Thymus (tissue), 11 donors: ENCODE data around the gene CCL19. TPM values are rescaled to one million over a fixed set of nuclear protein-coding genes. Genes with fewer than 3 reads are reported as not detected.

ENCODE experiments used
- DNase-seq, 9 donors: peaks; one replicate each; pipeline ENCODE4 v3.0.0-alpha.2; 2013; ENCODE audit warnings: low spot score in 9 of 9, low read depth in 6 of 9, missing footprints in 1 of 9
- H3K27ac ChIP-seq, 2 donors: one replicate each; pipeline ENCODE4 v1.5.1; 2013; ENCODE audit warnings: control low read depth in 1 of 2, low read depth in 1 of 2, low read length in 1 of 2, mild to moderate bottlenecking in 1 of 2, moderate library complexity in 1 of 2
- H3K27me3 ChIP-seq, 2 donors: one replicate each; pipeline ENCODE4 v1.5.1; 2013; ENCODE audit warnings: low read length in 1 of 2; ENCODE audit not compliant: control insufficient read depth in 2 of 2, insufficient read depth in 1 of 2
- H3K36me3 ChIP-seq, 2 donors: one replicate each; pipeline ENCODE4 v1.5.1; 2013; ENCODE audit warnings: low read length in 1 of 2, mild to moderate bottlenecking in 1 of 2, moderate library complexity in 1 of 2; ENCODE audit not compliant: control insufficient read depth in 2 of 2, insufficient read depth in 2 of 2
- H3K4me1 ChIP-seq, 2 donors: one replicate each; pipeline ENCODE4 v1.5.1; 2013; ENCODE audit warnings: low read length in 2 of 2; ENCODE audit not compliant: control insufficient read depth in 2 of 2, insufficient read depth in 2 of 2
- H3K4me3 ChIP-seq, 2 donors: one replicate each; pipeline ENCODE4 v1.5.1; 2013; ENCODE audit warnings: low read length in 2 of 2, control low read depth in 1 of 2, mild to moderate bottlenecking in 1 of 2
- H3K9me3 ChIP-seq, 2 donors: one replicate each; pipeline ENCODE4 v1.5.1; 2013; ENCODE audit warnings: low read length in 1 of 2, mild to moderate bottlenecking in 1 of 2; ENCODE audit not compliant: control insufficient read depth in 2 of 2, insufficient read depth in 1 of 2
- WGBS: extraction: QIAGEN DNeasy Blood & Tissue Kit; methylation state at CpG from one replicate; pipeline ENCODE4 v1.1.7; 2013; 5-methylcytosine and 5-hydroxymethylcytosine counted together
- polyA plus RNA-seq: library from polyadenylated mRNA; stranded (reverse); fragments of 200-250 nt; gene quantifications from one replicate; pipeline ENCODE4 v1.2.3, GENCODE V29; 2013
- total RNA-seq: library from RNA; stranded (reverse); fragments of 120-200 nt; gene quantifications from one replicate; pipeline ENCODE4 v1.2.4, GENCODE V29; 2013
- donor health status: healthy.

Gene CCL19
- total and polyA plus RNA-seq, 2 donors: 588 to 905 TPM

DNA sequence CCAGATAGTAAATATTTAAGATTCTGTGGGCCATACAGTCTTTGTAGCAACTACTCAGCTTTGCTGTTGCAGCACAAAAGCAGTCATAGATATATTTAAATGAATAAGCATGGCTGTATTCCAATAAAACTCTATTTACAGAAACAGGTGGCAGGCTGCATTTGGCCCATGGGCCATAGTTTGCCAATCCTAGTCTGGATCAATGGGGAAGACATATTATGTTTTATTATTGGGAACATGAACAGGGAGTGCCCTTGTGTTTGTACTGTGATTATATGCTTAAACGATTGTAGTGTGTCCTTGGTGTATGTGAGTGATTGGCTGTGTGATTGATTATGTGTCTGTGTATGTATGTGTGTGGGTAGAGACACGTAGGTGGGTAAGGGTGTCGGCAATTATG, 16.6 kb downstream of the CCL19 start:
- DNase-seq: no peak
- Histone ChIP-seq H3K4me3 (no peak overlapping the region), H3K27ac (no peak overlapping the region), H3K27me3 (no peaks in the 10 kb centered on the region), H3K9me3 (no peaks in the 10 kb centered on the region), H3K36me3 (no peaks in the 10 kb centered on the region), H3K4me1 (no peaks in the 10 kb centered on the region)
- WGBS: 92% methylated on average over 3 of the region's 3 CpGs

DNA sequence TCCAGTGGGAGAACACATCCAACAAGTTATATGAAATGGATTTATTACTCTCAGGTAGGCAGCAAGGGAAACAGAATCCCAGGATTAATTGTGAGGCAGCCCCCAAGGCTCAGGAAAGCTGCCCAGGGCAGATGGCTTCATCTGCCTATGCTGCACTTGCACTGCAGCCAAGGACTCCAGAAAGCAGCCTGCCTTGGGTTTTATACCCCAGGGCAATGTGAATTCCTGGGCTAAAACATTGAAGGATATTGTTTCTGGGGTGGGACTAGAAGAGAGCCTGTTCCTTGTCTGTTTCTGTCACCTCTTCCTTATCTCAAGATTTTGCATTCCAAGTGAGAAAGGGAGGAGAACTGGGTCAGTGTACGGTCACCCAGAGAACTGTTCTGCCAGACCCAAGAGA, 19.8 kb downstream of the CCL19 start:
- Histone ChIP-seq H3K27me3 (no peaks in the 10 kb centered on the region), H3K4me1 (no peaks in the 10 kb centered on the region), H3K27ac (no peak overlapping the region), H3K4me3 (no peak overlapping the region), H3K9me3 (no peaks in the 10 kb centered on the region), H3K36me3 (no peaks in the 10 kb centered on the region)
- no peak for DNase-seq
- 98% methylated on average over 1 of the region's 1 CpG for WGBS

DNA sequence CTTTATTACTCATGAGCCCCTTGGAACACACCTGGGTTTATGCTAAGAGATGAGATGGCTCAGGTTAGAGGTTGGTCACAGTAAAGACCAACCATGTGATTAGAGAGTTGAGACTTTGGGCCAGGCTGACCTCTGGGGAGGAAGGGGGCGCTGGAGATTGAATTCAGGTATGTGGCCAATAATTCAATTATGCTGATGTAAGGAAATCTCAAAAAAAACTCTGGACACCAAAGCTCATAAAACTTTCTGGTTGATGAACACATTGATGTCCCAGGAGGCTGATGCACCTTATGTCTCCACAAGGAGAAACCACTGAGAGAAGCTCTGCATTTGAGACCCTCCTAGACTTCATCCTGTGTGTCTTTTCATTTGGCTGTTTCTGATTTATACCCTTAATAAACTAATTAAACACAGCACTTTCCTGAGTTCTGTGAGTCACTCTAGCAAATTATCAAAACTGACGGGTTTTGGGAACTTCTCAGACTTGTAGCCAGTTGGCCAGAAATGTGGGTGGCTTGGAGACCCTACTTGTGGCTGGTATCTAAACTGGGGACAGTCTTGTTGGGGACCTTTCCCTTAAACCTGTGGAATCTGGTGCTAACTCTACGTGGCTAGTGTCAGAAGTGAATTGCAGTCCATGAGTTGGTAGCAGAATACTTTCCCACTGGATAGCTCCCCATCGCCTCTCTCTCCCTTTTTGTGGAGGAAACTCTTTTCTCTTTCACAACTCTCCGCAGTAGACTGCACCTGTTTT, 21.1 kb downstream of the CCL19 start:
- WGBS: 97% methylated on average over 5 of the region's 5 CpGs
- peaks cover 4 to 11% of the 10 kb centered on the region in 2 donors for H3K4me1 ChIP-seq
- H3K36me3 ChIP-seq: no peaks in the 10 kb centered on the region
- H3K27me3 ChIP-seq: no peaks in the 10 kb centered on the region
- H3K27ac ChIP-seq: no peak overlapping the region
- H3K4me3 ChIP-seq: no peak overlapping the region
- peaks cover 0 to 6% of the 10 kb centered on the region in 2 donors for H3K9me3 ChIP-seq
- DNase-seq: no peak

DNA sequence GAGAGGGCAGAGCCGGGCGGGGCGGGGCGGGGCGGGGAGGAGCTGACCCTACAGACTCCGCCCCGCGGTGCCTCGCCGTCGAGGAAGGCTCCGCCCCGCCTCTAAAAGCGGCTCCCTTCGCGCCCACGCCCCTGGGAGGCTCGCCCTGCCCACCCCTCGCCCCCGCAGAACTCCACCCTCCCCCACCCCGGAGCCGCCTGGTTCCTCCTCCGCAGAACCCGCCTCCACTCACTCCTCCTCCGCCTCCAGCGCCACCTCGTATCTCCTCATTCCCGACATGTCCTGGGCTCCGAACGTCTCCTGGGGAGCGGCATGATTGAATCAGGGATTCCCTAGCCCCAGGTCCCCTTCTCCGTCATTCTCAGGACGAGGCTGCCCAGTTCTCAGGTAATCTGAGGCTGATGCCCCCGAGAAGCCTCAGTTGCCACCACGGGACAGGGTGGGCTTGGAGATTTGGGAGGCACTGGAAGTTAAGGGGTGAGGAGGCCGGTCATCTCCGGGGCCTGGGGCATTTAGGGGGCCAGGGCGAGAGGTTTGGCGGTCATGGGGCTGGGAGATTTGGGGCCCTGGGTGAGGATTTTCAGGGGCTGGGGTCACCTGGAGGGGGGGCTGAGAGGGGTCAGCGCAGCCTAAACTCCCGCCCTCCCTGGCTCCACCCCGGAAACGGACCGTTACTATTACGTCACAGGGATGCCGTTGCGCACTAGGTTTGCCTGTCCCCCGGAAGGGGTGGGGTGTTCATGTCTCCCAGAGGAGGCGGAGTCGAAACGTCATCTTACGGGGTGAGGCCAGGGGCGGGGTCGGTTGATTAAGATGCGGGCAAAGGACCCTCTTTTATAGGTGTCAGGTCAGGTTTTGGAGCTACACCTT, 25.5 kb downstream of the CCL19 start:
- WGBS: 6% methylated on average over 55 of the region's 55 CpGs
- peak; percentile 51 to 93 (median 86) for DNase-seq
- peaks cover 0 to 6% of the 10 kb centered on the region in 2 donors for H3K9me3 ChIP-seq

DNA sequence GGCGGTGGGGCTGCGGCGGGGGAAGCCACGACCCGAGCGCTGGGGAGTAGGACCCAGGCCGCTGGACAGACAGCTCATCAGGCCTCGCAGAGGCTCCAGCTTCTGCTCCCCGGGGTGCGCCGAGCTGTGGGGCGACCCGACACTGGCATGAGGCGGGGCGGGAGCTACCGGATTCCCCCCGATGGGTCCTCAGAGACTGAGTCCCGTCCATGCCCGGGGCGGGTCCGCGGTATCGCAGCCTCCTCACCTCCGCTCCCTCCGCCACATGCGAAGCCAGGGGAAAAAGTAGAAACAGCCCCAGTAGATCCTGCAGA, 26.1 kb downstream of the CCL19 start:
- Histone ChIP-seq H3K27ac (peak overlapping the region; percentile 59 to 68), H3K9me3 (peaks cover 0 to 6% of the 10 kb centered on the region in 2 donors), H3K36me3 (no peaks in the 10 kb centered on the region), H3K4me3 (peak overlapping the region; percentile 60 to 76), H3K4me1 (peaks cover 19 to 38% of the 10 kb centered on the region in 2 donors), H3K27me3 (no peaks in the 10 kb centered on the region)
- no peak for DNase-seq
- 2% methylated on average over 26 of the region's 26 CpGs for WGBS

More for the DNA sequence above, 25.5 kb downstream of the CCL19 start:
- Histone ChIP-seq H3K4me1 (peaks cover 19 to 38% of the 10 kb centered on the region in 2 donors), H3K27me3 (no peaks in the 10 kb centered on the region), H3K27ac (peak overlapping the region; percentile 92), H3K4me3 (peak overlapping the region; percentile 60 to 76), H3K36me3 (no peaks in the 10 kb centered on the region)

DNA sequence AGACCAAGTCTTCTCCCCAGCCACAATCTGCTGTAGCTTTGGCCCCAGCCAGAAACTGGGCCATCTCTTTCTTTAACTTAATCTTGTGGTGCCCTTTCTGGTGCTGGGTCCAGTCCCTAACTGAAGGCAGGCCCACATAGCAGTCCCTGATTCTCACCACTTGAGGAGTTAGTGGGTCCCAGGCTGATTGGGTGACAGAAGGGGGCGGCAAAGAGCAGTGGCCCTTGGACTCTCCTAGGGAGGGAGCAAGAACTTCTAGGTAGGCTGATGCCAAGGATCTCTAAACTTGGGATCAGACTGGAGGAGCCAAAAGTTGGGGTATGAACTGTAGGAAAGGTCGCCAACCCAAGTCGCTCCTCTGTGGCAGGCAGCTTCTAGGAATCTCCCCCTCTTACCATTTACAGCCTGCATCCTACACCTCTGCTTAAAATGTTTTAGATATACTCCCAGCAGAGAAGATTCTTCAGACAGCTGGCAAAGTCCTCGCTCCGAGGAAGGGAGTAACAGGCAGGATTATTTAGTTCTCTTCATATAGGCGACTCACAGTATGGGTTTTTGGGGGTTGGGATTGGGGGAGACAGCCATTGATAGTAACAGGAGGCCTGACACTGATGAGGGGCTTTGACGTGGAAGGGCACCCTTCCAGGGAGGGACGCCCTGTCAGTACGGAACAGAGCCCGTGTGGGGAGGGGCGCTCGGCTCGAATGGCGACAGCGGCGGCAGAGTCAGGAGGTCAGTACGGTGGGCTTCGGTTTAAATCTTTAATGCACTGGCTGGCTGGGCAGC, 26.6 kb downstream of the CCL19 start:
- peaks cover 0 to 6% of the 10 kb centered on the region in 2 donors for H3K9me3 ChIP-seq
- peak; percentile 43 to 87 (median 59) for DNase-seq
- no peaks in the 10 kb centered on the region for H3K36me3 ChIP-seq
- H3K4me1 ChIP-seq: peaks cover 19 to 38% of the 10 kb centered on the region in 2 donors
- H3K27ac ChIP-seq: peak overlapping the region; percentile 59 to 68
- 18% methylated on average over 18 of the region's 18 CpGs for WGBS
- H3K27me3 ChIP-seq: no peaks in the 10 kb centered on the region
- peak overlapping the region; percentile 60 to 76 for H3K4me3 ChIP-seq

DNA sequence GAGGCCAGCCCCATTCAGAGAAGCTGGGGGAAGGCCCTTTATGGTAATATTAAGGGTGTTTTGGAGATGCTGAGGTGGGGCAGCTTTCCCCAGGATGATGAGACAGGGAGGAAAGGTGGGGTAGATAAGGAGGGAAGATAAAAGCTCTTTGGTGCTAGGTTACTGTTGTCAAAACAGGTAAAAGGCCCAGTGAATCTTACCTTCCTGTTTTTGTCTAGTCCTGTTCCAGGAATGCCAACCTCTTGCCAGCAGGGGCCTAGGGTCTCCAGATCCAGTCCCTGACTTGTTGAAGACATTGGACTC, 27.8 kb downstream of the CCL19 start:
- DNase-seq: no peak
- Histone ChIP-seq H3K27me3 (no peaks in the 10 kb centered on the region), H3K4me3 (no peak overlapping the region), H3K36me3 (no peaks in the 10 kb centered on the region), H3K4me1 (peaks cover 19 to 38% of the 10 kb centered on the region in 2 donors), H3K27ac (peak overlapping the region in 1 of 2 donors; percentile 8), H3K9me3 (peaks cover 0 to 6% of the 10 kb centered on the region in 2 donors)

DNA sequence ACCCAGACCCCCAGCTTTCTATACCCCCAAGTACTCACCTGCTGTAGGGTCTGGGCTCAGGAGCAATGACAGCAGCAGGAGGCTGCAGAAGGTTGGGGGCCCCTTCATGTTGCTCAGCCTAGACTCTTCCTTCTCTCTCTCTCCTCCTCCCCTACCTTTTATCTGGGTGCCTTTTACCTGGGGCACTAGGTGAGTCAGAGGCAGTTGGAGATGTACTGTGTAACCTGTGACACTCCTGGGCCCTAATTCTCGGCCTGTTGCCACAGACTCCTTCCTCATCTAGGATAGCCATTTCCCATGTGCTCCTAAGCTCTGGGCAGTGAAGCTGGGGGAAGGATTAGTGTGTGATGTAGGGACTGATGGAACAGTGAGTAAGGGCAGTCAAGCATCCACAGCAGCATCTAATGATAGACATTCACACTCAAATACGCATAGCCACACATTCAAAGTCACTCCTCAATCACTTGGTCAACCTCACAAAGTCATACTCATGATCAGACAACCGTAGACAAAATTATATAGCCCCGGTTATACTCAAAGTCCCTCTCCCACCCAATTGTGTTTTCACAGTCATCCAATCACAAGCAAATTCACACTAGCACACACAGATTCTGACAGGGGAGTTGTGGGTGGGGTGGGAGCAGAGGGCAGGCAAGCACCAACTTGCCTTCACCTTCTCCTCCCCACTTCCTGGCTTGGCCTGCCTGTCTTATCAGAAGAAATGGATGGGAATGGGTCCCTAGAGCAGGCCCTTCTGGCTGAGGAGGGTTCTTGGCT, 28.4 kb downstream of the CCL19 start, which contains the start of gene CCL27:
CCL27 (minus strand) TSS at position 132 of the 777 bp plus-strand sequence; CDS start at position 108, 24 bp downstream.
- Histone ChIP-seq H3K27ac (peak within 1 kb of the TSS in 1 of 2 donors; percentile 8), H3K27me3 (no peaks in the 10 kb centered on the region), H3K9me3 (peaks cover 0 to 6% of the 10 kb centered on the region in 2 donors), H3K36me3 (no peaks in the 10 kb centered on the region), H3K4me1 (peaks cover 19 to 38% of the 10 kb centered on the region in 2 donors), H3K4me3 (no peak within 1 kb of the TSS)
- DNase-seq: no peak
- WGBS: 97% methylated on average over 4 of the region's 4 CpGs
